PC-3 (cell line): Measurements from ENCODE around the gene DAPL1. TPM values are rescaled to one million over a fixed set of nuclear protein-coding genes. Genes with fewer than 3 reads are reported as not detected.

Experiments
- ATAC-seq: fragments of 200-7000 bp; cut with Tn5 transposase; 2 replicates; pipeline ENCODE4 v1.9.1; 2020; ENCODE audit warnings: mild to moderate bottlenecking, moderate library complexity
- BruUV-seq: library from RNA; stranded (reverse); fragments of 400-500 nt; replicated peaks from 2 replicates; lab custom pipeline; 2021; lab: Mats Ljungman, UMichigan
- CTCF ChIA-PET: fragments of 300-600 bp; sonication (Branson Sonifier 250); formaldehyde crosslinking; loops from one replicate; lab custom pipeline; 2022; ENCODE audit warnings: antibody characterized with exemption; lab: Charles Lee
- POLR2A ChIA-PET: fragments of 300-600 bp; sonication (Branson Sonifier 250); formaldehyde crosslinking; loops from one replicate; lab custom pipeline; 2022; ENCODE audit warnings: antibody characterized with exemption; ENCODE audit not compliant: unreplicated experiment; lab: Charles Lee
- DNase-seq: peaks from one replicate; pipeline ENCODE4 v3.0.0-alpha.2; 2015
- H2AFZ ChIP-seq: fragments of 300-600 bp; sonication (generic); 2 replicates; pipeline ENCODE4 v1.6.0; 2016; ENCODE audit warnings: antibody characterized with exemption, low read length
- H3F3A ChIP-seq: fragments of 300-600 bp; sonication (generic); one replicate; pipeline ENCODE4 v1.6.0; 2017; ENCODE audit warnings: antibody characterized with exemption, low read length, control low read depth, mild to moderate bottlenecking; ENCODE audit not compliant: unreplicated experiment
- H3K27ac ChIP-seq: fragments of 300-600 bp; sonication (generic); 2 replicates; pipeline ENCODE4 v1.5.1; 2016; ENCODE audit warnings: mild to moderate bottlenecking, low read length
- H3K27me3 ChIP-seq: fragments of 300-600 bp; sonication (generic); 2 replicates; pipeline ENCODE4 v1.6.1; 2016; ENCODE audit warnings: low read length, mixed read lengths
- H3K36me3 ChIP-seq: fragments of 300-600 bp; sonication (generic); 2 replicates; pipeline ENCODE4 v1.6.1; 2016; ENCODE audit warnings: low read depth, mixed run types, low read length, mixed read lengths
- H3K4me1 ChIP-seq: fragments of 300-600 bp; sonication (generic); 2 replicates; pipeline ENCODE4 v1.5.1; 2016; ENCODE audit warnings: low read length; ENCODE audit not compliant: insufficient read depth
- H3K4me2 ChIP-seq: fragments of 300-600 bp; sonication (generic); 2 replicates; pipeline ENCODE4 v1.6.0; 2016; ENCODE audit warnings: low read length
- H3K4me3 ChIP-seq: fragments of 300-600 bp; sonication (generic); 2 replicates; pipeline ENCODE4 v1.5.1; 2016; ENCODE audit warnings: mild to moderate bottlenecking, low read length, mixed read lengths
- H3K79me2 ChIP-seq: fragments of 300-600 bp; sonication (generic); 2 replicates; pipeline ENCODE4 v1.6.1; 2017; ENCODE audit warnings: low read length, mixed read lengths
- H3K9ac ChIP-seq: fragments of 300-600 bp; sonication (generic); 2 replicates; pipeline ENCODE4 v1.6.0; 2016; ENCODE audit warnings: mild to moderate bottlenecking, low read length
- H3K9me2 ChIP-seq: fragments of 300-600 bp; sonication (generic); replicated peaks from 2 replicates; pipeline ENCODE4 v1.6.1; 2016; ENCODE audit warnings: mixed run types, low read length, mixed read lengths
- H3K9me3 ChIP-seq: fragments of 300-600 bp; sonication (generic); 2 replicates; pipeline ENCODE4 v1.6.1; 2016; ENCODE audit warnings: low read length, mixed read lengths
- H4K20me1 ChIP-seq: fragments of 300-600 bp; sonication (generic); 2 replicates; pipeline ENCODE4 v1.6.1; 2016; ENCODE audit warnings: low read length, mixed read lengths
- EZH2 ChIP-seq: fragments of 300-600 bp; sonication (generic); IDR thresholded peaks from one replicate; pipeline ENCODE4 v1.6.1; 2017; ENCODE audit warnings: antibody characterized with exemption, mild to moderate bottlenecking, low read length; ENCODE audit not compliant: unreplicated experiment
- EZH2phosphoT487 ChIP-seq: fragments of 300-600 bp; sonication (generic); IDR thresholded peaks from 2 replicates; pipeline ENCODE4 v1.6.1; 2018; ENCODE audit warnings: mild to moderate bottlenecking, antibody characterized with exemption, low read length, borderline replicate concordance
- intact Hi-C: fragments of 100-400 bp; cut with micrococcal nuclease; formaldehyde crosslinking; loops from 2 replicates; pipeline ENCODE4 v1.9.0; 2023
- total RNA-seq: library from RNA; depleted of rRNA; stranded (reverse); fragments of >200 nt; gene quantifications from 2 replicates; pipeline ENCODE4 v1.2.3, GENCODE V29; 2014
- TF ChIP-seq, protein P1 (sequence below): fragments of 300-600 bp; sonication (generic); conservative IDR thresholded peaks from 2 replicates; pipeline ENCODE4 v1.5.1; 2017; ENCODE audit warnings: antibody characterized with exemption, low read depth, mild to moderate bottlenecking, low read length

DAPL1 gene
- total RNA-seq, 1 experiment from 2014 or later, result not detected

GRCh38 chr2:158810731-158811460 lies 15.8 kb downstream of the DAPL1 start:
- no peak overlapping the region for H3K9ac ChIP-seq
- no peaks in the 10 kb centered on the region for H4K20me1 ChIP-seq
- no peaks in the 10 kb centered on the region for H3F3A ChIP-seq
- peaks cover 29% of the 10 kb centered on the region for H3K27me3 ChIP-seq
- intact Hi-C loops, result no loop called here
- H3K27ac ChIP-seq, result no peak overlapping the region
- H3K79me2 ChIP-seq, result no peaks in the 10 kb centered on the region
- no peaks in the 10 kb centered on the region for H3K4me1 ChIP-seq
- DNase-seq (no peak), ATAC-seq (no peak)
- no peaks in the 10 kb centered on the region for H3K9me2 ChIP-seq
- TF ChIP-seq, protein P1, sequence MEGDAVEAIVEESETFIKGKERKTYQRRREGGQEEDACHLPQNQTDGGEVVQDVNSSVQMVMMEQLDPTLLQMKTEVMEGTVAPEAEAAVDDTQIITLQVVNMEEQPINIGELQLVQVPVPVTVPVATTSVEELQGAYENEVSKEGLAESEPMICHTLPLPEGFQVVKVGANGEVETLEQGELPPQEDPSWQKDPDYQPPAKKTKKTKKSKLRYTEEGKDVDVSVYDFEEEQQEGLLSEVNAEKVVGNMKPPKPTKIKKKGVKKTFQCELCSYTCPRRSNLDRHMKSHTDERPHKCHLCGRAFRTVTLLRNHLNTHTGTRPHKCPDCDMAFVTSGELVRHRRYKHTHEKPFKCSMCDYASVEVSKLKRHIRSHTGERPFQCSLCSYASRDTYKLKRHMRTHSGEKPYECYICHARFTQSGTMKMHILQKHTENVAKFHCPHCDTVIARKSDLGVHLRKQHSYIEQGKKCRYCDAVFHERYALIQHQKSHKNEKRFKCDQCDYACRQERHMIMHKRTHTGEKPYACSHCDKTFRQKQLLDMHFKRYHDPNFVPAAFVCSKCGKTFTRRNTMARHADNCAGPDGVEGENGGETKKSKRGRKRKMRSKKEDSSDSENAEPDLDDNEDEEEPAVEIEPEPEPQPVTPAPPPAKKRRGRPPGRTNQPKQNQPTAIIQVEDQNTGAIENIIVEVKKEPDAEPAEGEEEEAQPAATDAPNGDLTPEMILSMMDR, result no peak
- TF ChIP-seq EZH2phosphoT487, result no peak
- CTCF ChIA-PET, result interaction anchor here (0.6 kb wide), 1 partner anchor 350 kb away, joined by 3 read pairs; no protein-coding TSS in a partner anchor
- POLR2A ChIA-PET, result no interaction called here
- H3K4me2 ChIP-seq, result no peak overlapping the region
- no peaks in the 10 kb centered on the region for H3K9me3 ChIP-seq
- no peak overlapping the region for H2AFZ ChIP-seq
- H3K36me3 ChIP-seq, result no peaks in the 10 kb centered on the region
- no TSS peak for BruUV-seq
- no peak overlapping the region for H3K4me3 ChIP-seq

GRCh38 chr2:158815166-158815565 lies 20.0 kb downstream of the DAPL1 start:
- Histone ChIP-seq H3K9ac (no peak overlapping the region), H2AFZ (no peak overlapping the region), H3K79me2 (no peaks in the 10 kb centered on the region), H3K4me3 (no peak overlapping the region), H4K20me1 (no peaks in the 10 kb centered on the region), H3K4me2 (no peak overlapping the region), H3F3A (no peaks in the 10 kb centered on the region), H3K27me3 (peaks cover 47% of the 10 kb centered on the region), H3K9me2 (no peaks in the 10 kb centered on the region), H3K36me3 (no peaks in the 10 kb centered on the region), H3K9me3 (no peaks in the 10 kb centered on the region), H3K4me1 (no peaks in the 10 kb centered on the region), H3K27ac (no peak overlapping the region)
- intact Hi-C loops, result no loop called here
- BruUV-seq, result no TSS peak
- TF ChIP-seq EZH2phosphoT487, result no peak
- TF ChIP-seq, protein P1, result no peak
- TF ChIP-seq EZH2, result no peak
- DNase-seq (no peak), ATAC-seq (no peak)
- ChIA-PET POLR2A (no interaction called here), CTCF (no interaction called here)

- H4K20me1 ChIP-seq, result no peaks in the 10 kb centered on the region
- POLR2A ChIA-PET, result no interaction called here
- CTCF ChIA-PET, result no interaction called here
- no peak overlapping the region for H3K9ac ChIP-seq
- H3K9me3 ChIP-seq, result no peaks in the 10 kb centered on the region
- no peaks in the 10 kb centered on the region for H3K9me2 ChIP-seq
- H3K79me2 ChIP-seq, result no peaks in the 10 kb centered on the region
- no peak overlapping the region for H2AFZ ChIP-seq
- H3K4me2 ChIP-seq, result no peak overlapping the region
- no TSS peak for BruUV-seq
- no peak for TF ChIP-seq EZH2phosphoT487
- no peak overlapping the region for H3K4me3 ChIP-seq
- no peaks in the 10 kb centered on the region for H3F3A ChIP-seq
- no peaks in the 10 kb centered on the region for H3K4me1 ChIP-seq
- H3K27me3 ChIP-seq, result peaks cover 42% of the 10 kb centered on the region
- DNase-seq (no peak), ATAC-seq (no peak)
- no peak overlapping the region for H3K27ac ChIP-seq
- intact Hi-C loops, result no loop called here
- H3K36me3 ChIP-seq, result no peaks in the 10 kb centered on the region
Measured at GRCh38 chr2:158815658-158816057, 20.5 kb downstream of the DAPL1 start.
